ENCODE data around the gene SPAAR.
"Not testable (repeated sequence)": the region's sequence is repeated elsewhere in the genome, so short reads cannot be mapped to it uniquely, and the experiment has no call there.

The SPAAR gene

GRCh38 chr9:35904338-35904737 is 5.0 kb upstream of the SPAAR start:
- no peak for DNase-seq (ENCODE audit: low read depth in 2 of 2)

DNA sequence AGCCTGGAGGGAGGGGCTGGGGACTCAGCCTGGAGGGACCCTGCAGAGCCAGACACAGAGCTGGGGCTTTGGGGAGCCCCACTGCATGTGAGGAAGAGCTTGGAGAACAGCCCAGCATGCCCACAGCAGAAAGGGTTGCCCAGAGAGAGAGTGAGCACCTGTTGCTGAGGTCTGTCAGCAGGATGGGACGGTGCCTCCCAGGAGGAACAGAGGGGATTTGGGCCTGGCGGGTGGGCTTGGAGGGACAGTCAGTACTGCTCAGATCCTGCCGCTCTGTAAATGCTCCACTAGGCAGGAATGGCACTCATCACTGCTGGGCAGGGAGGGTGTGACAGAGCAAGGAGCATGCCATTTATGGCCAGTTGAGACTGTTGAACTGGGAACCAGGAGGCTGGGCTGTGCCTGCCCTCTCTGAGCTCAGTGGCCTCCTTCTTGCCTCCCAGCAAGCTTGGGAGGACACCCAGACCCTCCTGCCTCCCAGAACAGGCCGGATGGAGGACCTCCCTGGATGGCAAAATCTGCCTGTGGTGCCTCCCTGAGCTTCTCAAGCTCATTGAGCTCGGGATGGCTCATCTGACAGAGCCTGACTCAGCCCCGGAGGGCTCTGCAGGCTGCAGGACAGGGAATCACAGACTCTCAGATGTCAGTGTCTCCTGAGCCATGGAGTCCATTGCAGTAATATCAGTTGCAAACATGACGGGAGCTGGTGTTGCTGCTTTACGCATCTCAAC is 4.1 kb upstream of the SPAAR start:
- DNase-seq (ENCODE audit: low read depth in 2 of 2) = no peak

- DNase-seq (ENCODE audit: low read depth in 2 of 2) = no peak
These were observed 3.2 kb upstream of the SPAAR start, which contains the start of gene HRCT1 for GRCh38 chr9:35905912-35906679. TSS of gene HRCT1 (plus strand) at chr9:35906202. CDS start at chr9:35906288, 86 bp downstream.

DNA sequence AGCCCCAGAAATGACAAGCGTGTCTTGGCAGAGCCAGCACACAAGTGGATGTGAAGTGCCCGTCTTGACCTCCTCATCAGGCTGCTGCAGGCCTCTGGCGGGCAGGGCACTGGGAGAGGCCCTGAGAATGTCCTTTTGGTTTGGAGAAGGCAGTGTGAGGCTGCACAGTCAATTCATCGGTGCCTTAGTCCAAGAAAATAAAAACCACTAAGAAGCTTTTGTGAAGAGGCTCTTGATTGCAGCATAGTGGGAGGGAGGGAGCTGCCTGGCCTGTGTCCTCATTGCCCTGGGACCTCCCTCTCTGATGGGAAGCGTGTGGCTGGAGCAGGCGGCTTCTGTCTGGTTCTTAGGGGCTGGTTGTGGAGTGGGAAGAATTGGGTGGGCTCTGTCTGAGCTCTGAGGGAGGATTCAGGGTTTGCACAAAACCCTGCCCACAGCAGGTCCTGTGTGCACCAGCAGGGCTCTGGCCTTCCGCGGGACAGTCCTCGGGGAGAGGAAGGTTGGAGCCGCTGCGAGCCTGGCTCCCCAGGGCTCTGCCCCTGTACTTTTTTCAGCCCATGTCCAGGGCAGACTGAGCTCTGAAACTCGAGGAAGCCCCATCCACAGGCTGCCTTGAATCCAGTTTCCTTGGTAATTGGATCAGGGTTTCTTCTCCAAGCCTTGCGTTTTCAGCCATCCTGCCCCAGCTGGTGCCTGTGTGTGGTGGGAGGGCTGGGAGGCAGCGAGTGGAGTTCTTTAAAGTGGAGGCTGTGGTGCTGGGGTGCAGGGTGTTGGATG is 2.2 kb upstream of the SPAAR start:
- no peak for DNase-seq (ENCODE audit: low read depth in 2 of 2)

DNA sequence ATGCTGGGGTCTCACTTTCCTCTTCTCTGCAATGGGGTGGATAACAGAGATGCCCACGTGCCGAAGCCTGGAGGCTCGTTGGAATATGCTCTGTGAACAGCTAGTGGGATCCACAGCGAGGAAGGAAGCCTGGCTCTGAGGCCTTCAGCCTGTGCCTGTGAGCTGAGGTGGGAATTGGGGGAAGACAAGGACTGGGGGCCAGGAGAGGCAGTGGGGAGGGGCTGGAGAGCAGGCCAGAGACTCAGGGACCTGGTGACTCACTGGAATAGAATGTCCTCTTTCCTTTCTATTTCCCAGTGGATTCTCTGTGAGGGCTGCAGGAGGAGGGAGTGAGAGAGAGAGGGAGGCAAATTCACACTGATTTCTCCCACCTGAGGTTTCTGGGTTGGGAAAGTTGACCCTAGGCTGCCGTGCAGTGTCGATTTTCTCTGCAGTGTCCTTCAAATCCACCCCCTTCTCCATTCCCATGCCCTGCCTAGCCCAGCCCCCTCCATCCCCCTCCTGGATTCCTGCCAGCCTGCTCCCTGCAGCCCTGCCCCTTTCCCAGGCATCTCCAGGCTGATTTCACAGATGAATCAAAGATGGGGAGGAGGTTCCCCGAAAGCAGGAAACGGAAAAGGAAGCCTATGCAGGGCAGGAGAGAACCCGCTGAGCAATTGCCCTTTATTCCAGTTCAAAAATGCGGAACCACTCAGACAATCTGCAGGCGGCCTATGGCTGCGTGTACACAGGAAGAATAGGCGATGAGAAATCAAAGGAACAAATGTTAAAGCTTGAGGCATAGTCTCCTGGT is 1.4 kb upstream of the SPAAR start:
- no peak for DNase-seq (ENCODE audit: low read depth in 2 of 2)

DNA sequence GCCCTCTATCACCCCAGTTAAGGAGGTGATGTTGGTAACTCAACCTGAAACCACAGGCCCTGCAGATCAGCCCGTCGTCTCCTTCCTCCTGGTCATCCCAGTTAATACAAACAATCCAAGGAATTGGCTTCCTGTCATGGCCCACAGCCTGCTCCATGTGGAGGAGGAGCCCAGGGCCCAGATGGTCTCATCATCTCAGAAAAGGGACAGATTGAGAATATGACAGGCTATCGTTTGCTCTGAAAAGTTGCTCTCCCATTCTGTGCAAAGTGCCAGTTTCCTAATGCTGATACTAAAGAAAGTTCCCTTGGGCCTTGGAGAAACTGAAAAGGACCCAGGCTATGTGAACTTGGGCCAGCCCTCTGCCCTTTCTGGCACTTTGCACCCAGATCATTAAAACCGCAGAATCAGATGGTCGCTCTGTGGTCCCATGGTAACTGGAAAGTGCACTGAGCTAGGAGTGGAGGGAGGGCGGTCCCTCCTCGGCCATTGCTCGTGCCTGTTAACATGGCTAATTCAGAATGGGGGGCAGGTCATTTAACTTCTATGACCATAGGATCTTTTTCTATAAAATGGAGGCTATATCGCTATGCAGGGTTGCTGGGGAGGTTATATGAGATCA is 675 bp upstream of the SPAAR start:
- no peak for DNase-seq (ENCODE audit: low read depth in 2 of 2)

GRCh38 chr9:35909687-35910612 is 660 bp downstream of the SPAAR start:
- no peak for DNase-seq (ENCODE audit: low read depth in 2 of 2)

GRCh38 chr9:35910613-35911359 is 1.5 kb downstream of the SPAAR start:
- DNase-seq (ENCODE audit: low read depth in 2 of 2) = peak in 1 of 2 donors; percentile 25

- no peak for DNase-seq (ENCODE audit: low read depth in 2 of 2)
These were observed 2.4 kb downstream of the SPAAR start for GRCh38 chr9:35911690-35912089.

DNA sequence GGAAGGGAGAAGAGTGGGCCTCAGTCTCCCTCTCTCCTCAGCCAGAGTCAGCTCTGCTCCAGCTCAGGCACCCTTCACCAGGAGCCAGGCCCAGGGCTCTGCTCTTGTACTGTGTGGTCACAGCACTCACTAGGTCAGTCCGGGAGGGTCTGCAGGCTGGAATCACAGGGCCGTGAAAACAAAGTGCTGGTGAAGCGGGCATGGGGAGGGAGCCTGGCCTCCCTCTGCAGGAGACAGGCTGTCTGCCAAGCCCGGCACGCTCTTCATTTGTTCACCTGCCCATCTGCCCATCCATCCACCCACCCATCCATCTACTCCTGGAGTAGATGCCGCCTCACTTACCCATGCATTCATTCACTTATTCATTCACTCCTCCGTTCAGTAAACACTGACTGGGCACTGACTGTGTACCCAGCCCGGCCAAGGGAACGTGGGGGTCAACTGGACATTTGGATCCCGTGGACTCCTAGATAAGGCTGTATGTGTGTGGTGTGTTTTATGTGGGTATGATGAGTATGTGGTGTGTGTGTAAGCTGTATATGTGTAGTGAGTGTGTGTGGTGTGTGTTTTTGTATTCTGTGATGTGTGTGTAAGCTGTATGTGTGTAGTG is 3.6 kb downstream of the SPAAR start:
- DNase-seq (ENCODE audit: low read depth in 2 of 2) = no peak

DNA sequence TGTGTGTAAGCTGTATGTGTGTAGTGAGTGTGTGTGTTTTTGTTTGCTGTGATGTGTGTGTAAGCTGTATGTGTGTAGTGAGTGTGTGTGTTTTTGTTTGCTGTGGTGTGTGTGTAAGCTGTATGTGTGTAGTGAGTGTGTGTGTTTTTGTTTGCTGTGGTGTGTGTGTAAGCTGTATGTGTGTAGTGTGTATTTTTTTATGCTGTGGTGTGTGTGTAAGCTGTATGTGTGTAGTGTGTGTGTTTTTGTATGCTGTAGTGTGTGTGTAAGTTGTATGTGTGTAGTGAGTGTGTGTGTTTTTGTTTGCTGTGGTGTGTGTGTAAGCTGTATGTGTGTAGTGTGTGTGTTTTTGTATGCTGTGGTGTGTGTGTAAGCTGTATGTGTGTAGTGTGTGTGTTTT is 4.1 kb downstream of the SPAAR start:
- not testable (repeated sequence) for DNase-seq (ENCODE audit: low read depth in 2 of 2)

- no peak for DNase-seq (ENCODE audit: low read depth in 2 of 2)
These were observed 5.1 kb downstream of the SPAAR start for GRCh38 chr9:35914301-35914807.

DNA sequence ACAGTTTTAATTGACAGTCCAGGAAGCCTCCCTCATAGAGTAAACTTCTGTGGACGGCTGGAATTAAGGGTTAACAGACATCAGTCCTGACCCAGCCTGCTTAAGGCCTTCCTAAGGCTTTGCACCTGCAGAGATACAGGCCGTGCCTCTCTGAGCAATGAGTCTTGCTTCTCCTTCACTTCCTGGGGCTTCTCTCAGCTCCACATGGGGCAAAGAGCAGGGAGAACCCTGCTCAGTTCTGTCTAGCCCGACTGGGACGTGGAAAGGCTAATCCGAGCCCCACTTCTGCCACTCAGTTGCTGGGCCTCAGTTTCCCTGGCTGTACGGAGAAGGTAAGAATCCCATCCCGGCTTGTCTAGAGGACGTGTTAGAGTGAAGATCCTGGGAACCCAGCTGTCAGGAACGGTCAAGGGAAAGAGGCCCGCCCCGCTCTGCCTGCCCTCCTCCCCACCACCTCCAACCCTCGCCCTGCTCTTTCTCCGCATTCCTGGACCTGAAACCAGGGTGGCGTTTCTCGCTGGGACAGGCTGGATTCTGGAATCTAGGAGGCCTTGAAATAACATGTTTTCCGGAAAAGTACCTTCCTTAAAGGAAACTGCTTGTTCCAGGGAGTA is 6.5 kb downstream of the SPAAR start:
- DNase-seq (ENCODE audit: low read depth in 2 of 2) = no peak

DNA sequence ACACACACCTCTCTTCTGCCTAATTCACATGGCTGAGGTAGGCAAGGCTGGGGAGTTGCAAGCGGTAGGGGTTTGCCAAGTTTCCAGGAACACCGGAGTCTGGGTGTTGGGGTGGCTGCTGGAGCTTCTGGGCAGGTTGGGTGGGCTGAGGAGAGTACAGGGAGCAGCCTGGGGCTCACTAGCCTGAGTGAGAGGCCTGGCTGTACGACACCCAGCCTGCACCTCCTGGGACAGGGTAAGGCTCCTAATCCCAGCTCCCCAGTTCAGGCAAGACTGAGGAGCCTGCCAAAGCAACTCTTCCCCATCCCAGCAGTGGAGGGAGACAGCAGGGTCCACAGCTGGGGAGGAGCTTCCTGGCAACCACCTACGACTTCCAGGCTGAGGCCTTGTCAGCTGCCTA is 8.0 kb downstream of the SPAAR start:
- DNase-seq (ENCODE audit: low read depth in 2 of 2) = no peak

DNA sequence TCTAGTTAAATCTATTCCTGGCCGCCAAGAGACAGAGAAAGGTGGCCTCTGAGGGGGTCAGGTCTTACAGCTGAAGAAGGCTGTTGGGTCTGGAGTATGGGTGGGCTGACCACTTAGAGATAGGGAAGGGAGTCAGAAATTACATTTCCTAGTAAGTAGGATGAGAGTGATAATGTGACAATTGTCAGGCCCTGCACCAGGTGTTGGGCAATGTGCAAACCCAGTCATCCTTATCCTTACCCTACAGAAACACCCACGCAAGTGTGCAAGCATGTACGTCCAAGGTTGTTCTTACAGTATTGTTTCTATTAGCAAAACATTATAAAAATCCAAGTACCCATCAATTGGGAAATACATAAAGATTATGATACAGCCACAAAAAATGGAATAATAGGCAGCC is 9.5 kb downstream of the SPAAR start:
- no peak for DNase-seq (ENCODE audit: low read depth in 2 of 2)

GRCh38 chr9:35919212-35920008 is 10.1 kb downstream of the SPAAR start:
- no peak for DNase-seq (ENCODE audit: low read depth in 2 of 2)

- no peak for DNase-seq (ENCODE audit: low read depth in 2 of 2)
These were observed 10.8 kb downstream of the SPAAR start for GRCh38 chr9:35920051-35920620.

All from stimulated activated CD4-positive, alpha-beta T cell treated with anti-CD3 and anti-CD28 coated beads, Interleukin-1b, Interleukin-23, amount 100 ng/mL, for 4 hours (primary cell).